GM12801 (cell line): ENCODE data around the gene ZDHHC6.

ENCODE experiments used
- TF ChIP-seq, protein P1 (sequence below): IDR thresholded peaks from one replicate; pipeline ENCODE4 v1.5.1; 2011; ENCODE audit warnings: control low read depth; ENCODE audit not compliant: insufficient read length; ENCODE audit errors: extremely low read depth

Gene ZDHHC6

GRCh38 chr10:112421731-112422130, 25.0 kb downstream of the ZDHHC6 start:
- TF ChIP-seq, protein P1, sequence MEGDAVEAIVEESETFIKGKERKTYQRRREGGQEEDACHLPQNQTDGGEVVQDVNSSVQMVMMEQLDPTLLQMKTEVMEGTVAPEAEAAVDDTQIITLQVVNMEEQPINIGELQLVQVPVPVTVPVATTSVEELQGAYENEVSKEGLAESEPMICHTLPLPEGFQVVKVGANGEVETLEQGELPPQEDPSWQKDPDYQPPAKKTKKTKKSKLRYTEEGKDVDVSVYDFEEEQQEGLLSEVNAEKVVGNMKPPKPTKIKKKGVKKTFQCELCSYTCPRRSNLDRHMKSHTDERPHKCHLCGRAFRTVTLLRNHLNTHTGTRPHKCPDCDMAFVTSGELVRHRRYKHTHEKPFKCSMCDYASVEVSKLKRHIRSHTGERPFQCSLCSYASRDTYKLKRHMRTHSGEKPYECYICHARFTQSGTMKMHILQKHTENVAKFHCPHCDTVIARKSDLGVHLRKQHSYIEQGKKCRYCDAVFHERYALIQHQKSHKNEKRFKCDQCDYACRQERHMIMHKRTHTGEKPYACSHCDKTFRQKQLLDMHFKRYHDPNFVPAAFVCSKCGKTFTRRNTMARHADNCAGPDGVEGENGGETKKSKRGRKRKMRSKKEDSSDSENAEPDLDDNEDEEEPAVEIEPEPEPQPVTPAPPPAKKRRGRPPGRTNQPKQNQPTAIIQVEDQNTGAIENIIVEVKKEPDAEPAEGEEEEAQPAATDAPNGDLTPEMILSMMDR, result no peak

- TF ChIP-seq, protein P1, result no peak
Observed at GRCh38 chr10:112412696-112413095, 34.0 kb downstream of the ZDHHC6 start.

GRCh38 chr10:112409755-112410154, 37.0 kb downstream of the ZDHHC6 start:
- TF ChIP-seq, protein P1, result no peak

GRCh38 chr10:112409299-112409698, 37.4 kb downstream of the ZDHHC6 start:
- TF ChIP-seq, protein P1, result no peak

DNA sequence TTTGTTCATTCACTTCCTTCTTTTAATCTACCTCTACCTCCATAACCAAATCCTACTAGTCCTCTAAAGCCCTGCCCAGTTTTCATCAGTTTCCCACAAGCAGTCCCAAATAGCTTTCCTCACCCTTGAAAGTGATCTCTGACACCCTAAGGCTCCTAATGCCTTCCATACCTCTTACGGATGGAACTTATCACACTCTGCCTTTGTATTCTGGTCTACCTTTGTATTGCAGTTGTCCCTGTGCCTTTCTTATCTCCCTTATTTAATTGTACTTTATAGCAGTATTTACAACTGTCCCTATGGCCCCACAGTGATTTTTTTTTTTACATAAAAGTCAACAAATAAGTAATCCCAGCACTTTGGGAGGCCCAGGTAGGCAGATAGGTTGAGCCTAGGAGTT, 39.0 kb downstream of the ZDHHC6 start:
- TF ChIP-seq, protein P1, result no peak

- TF ChIP-seq, protein P1, result no peak
Observed at GRCh38 chr10:112404617-112405016, 42.1 kb downstream of the ZDHHC6 start.

GRCh38 chr10:112402917-112403316, 43.8 kb downstream of the ZDHHC6 start:
- TF ChIP-seq, protein P1, result no peak

GRCh38 chr10:112397592-112397991, 49.1 kb downstream of the ZDHHC6 start:
- TF ChIP-seq, protein P1, result no peak
